Lower lobe of right lung (tissue), 2 donors: ENCODE measurements around the gene NACA2. TPM values are rescaled to one million over a fixed set of nuclear protein-coding genes. Genes with fewer than 3 reads are reported as not detected.

ENCODE experiments used
- ATAC-seq, 2 donors: fragments of 200-7000 bp; cut with Tn5 transposase; one replicate each; pipeline ENCODE4 v1.9.1; 2020 to 2022; ENCODE audit warnings: mild to moderate bottlenecking in 2 of 2, moderate library complexity in 2 of 2
- DNase-seq: peaks from one replicate; pipeline ENCODE4 v3.0.0-alpha.2; 2020
- H3K27ac ChIP-seq: fragments of 200-600 bp; one replicate; pipeline ENCODE4 v1.8.0; 2022
- H3K27me3 ChIP-seq: fragments of 200-600 bp; one replicate; pipeline ENCODE4 v1.8.0; 2022; ENCODE audit warnings: low read depth
- H3K36me3 ChIP-seq: fragments of 200-600 bp; one replicate; pipeline ENCODE4 v1.8.0; 2022; ENCODE audit warnings: mild to moderate bottlenecking
- H3K4me1 ChIP-seq: fragments of 200-600 bp; one replicate; pipeline ENCODE4 v1.8.0; 2022
- H3K4me3 ChIP-seq: fragments of 200-600 bp; one replicate; pipeline ENCODE4 v1.8.0; 2022; ENCODE audit warnings: mild to moderate bottlenecking
- H3K9me3 ChIP-seq: fragments of 200-600 bp; one replicate; pipeline ENCODE4 v1.8.0; 2022
- intact Hi-C: fragments of 100-400 bp; cut with DNase I; formaldehyde crosslinking; loops from one replicate; pipeline ENCODE4 v1.11.0; 2022
- total RNA-seq: library from RNA; stranded (reverse); fragmentation: NEBNext Ultra II Directional; extraction: Animal tissue kit (Norgen Biotek cat#: 25700); gene quantifications from one replicate; pipeline ENCODE4 v1.2.1, GENCODE V29; 2021
- TF ChIP-seq, protein P1 (sequence below): fragments of 200-600 bp; IDR thresholded peaks from one replicate; pipeline ENCODE4 v1.8.0; 2022; ENCODE audit warnings: antibody characterized with exemption, mild to moderate bottlenecking
- donor health status: DM: no; HTN: yes; CAD: no; lungs with severe emphysema.

The NACA2 gene
- total RNA-seq, 1 donor from 2014 or later, result not detected

DNA sequence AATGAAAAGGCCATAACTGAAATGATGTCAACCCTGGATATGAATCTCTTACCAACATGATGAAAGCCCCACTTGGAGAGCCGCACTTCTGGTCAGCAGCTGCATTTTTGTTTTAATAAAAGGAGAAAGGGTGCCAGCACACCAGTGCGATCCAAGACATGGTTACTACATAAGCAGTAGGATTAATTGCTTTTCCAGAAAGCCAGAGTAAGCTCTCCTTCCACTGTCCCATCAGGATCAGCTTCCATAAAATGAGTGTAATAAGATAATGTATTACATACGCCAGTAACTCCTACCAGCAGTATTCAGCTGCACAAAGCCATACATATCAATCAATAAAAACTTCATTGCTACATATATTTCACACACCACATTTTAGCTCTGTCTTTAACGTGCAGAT, 26.3 kb upstream of the NACA2 start:
- DNase-seq, result no peak
- TF ChIP-seq, protein P1, sequence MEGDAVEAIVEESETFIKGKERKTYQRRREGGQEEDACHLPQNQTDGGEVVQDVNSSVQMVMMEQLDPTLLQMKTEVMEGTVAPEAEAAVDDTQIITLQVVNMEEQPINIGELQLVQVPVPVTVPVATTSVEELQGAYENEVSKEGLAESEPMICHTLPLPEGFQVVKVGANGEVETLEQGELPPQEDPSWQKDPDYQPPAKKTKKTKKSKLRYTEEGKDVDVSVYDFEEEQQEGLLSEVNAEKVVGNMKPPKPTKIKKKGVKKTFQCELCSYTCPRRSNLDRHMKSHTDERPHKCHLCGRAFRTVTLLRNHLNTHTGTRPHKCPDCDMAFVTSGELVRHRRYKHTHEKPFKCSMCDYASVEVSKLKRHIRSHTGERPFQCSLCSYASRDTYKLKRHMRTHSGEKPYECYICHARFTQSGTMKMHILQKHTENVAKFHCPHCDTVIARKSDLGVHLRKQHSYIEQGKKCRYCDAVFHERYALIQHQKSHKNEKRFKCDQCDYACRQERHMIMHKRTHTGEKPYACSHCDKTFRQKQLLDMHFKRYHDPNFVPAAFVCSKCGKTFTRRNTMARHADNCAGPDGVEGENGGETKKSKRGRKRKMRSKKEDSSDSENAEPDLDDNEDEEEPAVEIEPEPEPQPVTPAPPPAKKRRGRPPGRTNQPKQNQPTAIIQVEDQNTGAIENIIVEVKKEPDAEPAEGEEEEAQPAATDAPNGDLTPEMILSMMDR, result no peak

DNA sequence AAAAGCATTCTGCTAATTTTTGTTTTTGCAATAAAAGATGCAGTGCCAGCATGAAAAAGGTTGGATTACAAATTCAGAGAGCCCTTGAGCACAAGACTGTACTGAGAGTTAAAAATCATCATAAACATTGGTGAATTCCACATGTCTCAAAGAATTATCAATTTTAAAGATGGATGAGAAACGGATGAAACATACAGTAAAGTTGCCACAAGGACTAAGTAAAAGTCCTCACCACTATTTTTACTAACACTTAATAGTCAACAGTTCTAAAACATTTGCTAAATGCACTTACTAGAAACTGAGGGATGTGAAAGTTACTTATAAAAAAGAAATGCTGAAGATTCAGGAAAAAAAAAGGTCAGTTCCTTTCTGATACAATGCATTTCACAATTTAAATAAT, 25.8 kb upstream of the NACA2 start:
- no peak overlapping the region for H3K4me3 ChIP-seq
- DNase-seq (no peak), ATAC-seq (no peak)
- no peaks in the 10 kb centered on the region for H3K36me3 ChIP-seq
- TF ChIP-seq, protein P1, result no peak
- intact Hi-C loops, result no loop called here
- no peaks in the 10 kb centered on the region for H3K27me3 ChIP-seq
- peaks cover 12% of the 10 kb centered on the region for H3K9me3 ChIP-seq
- no peaks in the 10 kb centered on the region for H3K4me1 ChIP-seq
- no peak overlapping the region for H3K27ac ChIP-seq

More for the DNA sequence above, 26.3 kb upstream of the NACA2 start:
- no peak for ATAC-seq
- H3K27me3 ChIP-seq, result no peaks in the 10 kb centered on the region
- H3K36me3 ChIP-seq, result no peaks in the 10 kb centered on the region
- H3K4me1 ChIP-seq, result no peaks in the 10 kb centered on the region
- intact Hi-C loops, result no loop called here
- H3K4me3 ChIP-seq, result no peak overlapping the region
- peaks cover 12% of the 10 kb centered on the region for H3K9me3 ChIP-seq
- H3K27ac ChIP-seq, result no peak overlapping the region

DNA sequence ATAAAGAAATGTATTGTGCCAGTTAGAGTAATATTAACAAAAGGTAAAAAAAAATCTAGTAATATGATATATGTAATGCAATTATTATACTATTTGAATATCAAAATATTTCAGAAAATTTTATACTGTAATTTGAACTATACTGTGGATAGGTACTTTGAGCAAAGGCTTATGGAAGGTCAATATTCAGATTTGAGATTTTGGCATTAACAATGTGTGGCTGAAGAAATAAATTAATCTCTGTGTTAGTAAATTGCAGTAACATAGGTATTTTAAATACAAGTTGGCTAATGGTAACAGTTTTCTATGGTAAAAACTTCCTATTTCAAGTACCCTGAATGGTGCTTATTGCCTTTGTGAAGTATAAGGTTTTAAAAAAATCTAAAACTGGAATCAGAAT, 23.2 kb upstream of the NACA2 start:
- H3K27me3 ChIP-seq, result no peaks in the 10 kb centered on the region
- DNase-seq, result no peak
- no peak overlapping the region for H3K4me3 ChIP-seq
- H3K4me1 ChIP-seq, result no peaks in the 10 kb centered on the region
- no peak for ATAC-seq
- H3K36me3 ChIP-seq, result no peaks in the 10 kb centered on the region
- intact Hi-C loops, result no loop called here
- H3K27ac ChIP-seq, result no peak overlapping the region
- peaks cover 2% of the 10 kb centered on the region for H3K9me3 ChIP-seq
- TF ChIP-seq, protein P1, result no peak

DNA sequence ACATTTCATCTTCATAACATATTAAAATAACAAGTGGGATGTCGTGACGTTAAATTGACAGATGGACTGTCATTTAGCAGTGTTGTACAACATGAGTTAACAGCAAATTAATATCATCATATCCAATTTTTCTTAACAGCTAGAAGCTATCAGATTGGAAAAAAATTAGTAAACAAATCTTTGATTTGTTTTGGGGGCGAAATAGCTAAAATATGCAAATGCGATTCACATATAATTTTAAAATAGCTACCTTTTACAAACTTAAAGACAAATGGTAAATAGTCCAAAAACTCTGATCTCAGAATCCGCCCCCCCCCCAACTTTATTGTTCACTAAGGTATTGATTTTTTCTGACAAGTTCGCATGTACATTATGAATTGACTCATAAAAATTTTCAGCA, 20.3 kb upstream of the NACA2 start:
- DNase-seq (no peak), ATAC-seq (no peak)
- Histone ChIP-seq H3K36me3 (no peaks in the 10 kb centered on the region), H3K27me3 (no peaks in the 10 kb centered on the region), H3K4me3 (no peak overlapping the region), H3K27ac (no peak overlapping the region), H3K9me3 (no peaks in the 10 kb centered on the region), H3K4me1 (no peaks in the 10 kb centered on the region)
- intact Hi-C loops, result no loop called here
- TF ChIP-seq, protein P1, result no peak

DNA sequence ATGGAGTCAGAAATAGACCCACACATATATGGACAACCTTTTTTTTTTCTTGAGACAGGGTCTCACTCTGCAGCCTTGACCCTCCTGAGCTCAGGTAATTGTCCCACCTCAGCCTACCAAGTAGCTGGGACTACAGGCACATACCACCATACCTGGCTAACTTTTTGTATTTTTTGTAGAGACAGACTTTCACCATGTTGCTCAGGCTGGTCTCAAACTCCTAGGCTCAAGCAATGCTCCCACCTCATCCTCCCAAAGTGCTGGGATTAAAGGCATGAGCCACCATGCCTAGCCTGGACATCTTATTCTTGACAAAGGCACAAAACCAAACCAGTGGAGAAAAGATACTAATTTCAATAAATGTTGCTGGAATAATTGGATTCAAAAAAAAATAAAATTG, 14.7 kb upstream of the NACA2 start:
- no peak for DNase-seq
- Histone ChIP-seq H3K4me3 (no peak overlapping the region), H3K9me3 (no peaks in the 10 kb centered on the region), H3K4me1 (no peaks in the 10 kb centered on the region), H3K27me3 (no peaks in the 10 kb centered on the region), H3K27ac (no peak overlapping the region), H3K36me3 (no peaks in the 10 kb centered on the region)
- TF ChIP-seq, protein P1, result no peak
- ATAC-seq, result no peak
- intact Hi-C loops, result no loop called here

DNA sequence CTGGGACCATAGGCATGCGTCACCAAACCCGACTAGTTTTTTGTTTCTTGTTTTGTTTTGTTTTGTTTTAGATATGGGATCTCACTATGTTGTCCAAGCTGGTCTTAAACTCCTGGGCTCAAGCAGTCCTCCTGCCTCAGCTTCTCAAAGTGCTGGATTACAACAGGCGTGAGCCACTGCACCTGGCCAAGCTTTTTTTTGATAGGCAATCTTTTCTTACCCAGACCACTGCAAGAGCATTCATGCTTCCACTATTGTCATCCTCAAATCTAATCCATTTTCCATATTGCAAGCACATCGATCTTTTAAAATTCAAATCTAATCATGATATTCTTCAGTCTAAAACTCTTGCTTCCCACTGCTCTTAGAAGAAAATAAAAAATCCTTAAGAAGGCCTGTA, 10.3 kb upstream of the NACA2 start:
- no peaks in the 10 kb centered on the region for H3K9me3 ChIP-seq
- no peak overlapping the region for H3K4me3 ChIP-seq
- H3K27me3 ChIP-seq, result no peaks in the 10 kb centered on the region
- TF ChIP-seq, protein P1, result no peak
- no peak overlapping the region for H3K27ac ChIP-seq
- no peak for ATAC-seq
- no peaks in the 10 kb centered on the region for H3K36me3 ChIP-seq
- no peaks in the 10 kb centered on the region for H3K4me1 ChIP-seq
- intact Hi-C loops, result no loop called here
- no peak for DNase-seq
